A549 (cell line): Measurements from ENCODE around the gene BASP1.

Experiments used
- MYC ChIP-seq: IDR thresholded peaks from 2 replicates; pipeline ENCODE4 v1.6.1; 2012; ENCODE audit warnings: mild to moderate bottlenecking, inconsistent platforms, low read length, improper control_type of control experiment, borderline replicate concordance
- PHF8 ChIP-seq: fragments of 200-600 bp; sonication (generic); IDR thresholded peaks from 2 replicates; pipeline ENCODE4 v1.6.1; 2016; ENCODE audit warnings: low read depth, mild to moderate bottlenecking, antibody characterized with exemption, moderate library complexity, borderline replicate concordance
- POLR2A ChIP-seq: IDR thresholded peaks from 2 replicates; pipeline ENCODE4 v1.6.1; 2012; ENCODE audit warnings: mild to moderate bottlenecking, low read length
- RAD21 ChIP-seq, 2 experiments: fragments of >200 bp in 1 of 2; sonication (Bioruptor Twin) in 1 of 2; formaldehyde crosslinking in 1 of 2; IDR thresholded peaks in 1 of 2; conservative IDR thresholded peaks in 1 of 2; 2 replicates in 1 of 2; 3 replicates in 1 of 2; pipeline ENCODE4 v1.6.1; 2012 to 2018; ENCODE audit warnings: inconsistent platforms in 1 of 2
- RCOR1 ChIP-seq: fragments of 150-350 bp; IDR thresholded peaks from 2 replicates; pipeline ENCODE4 v1.6.1; 2014; ENCODE audit warnings: antibody characterized with exemption, low read length, low read depth
- TF ChIP-seq, protein P1 (sequence below): fragments of >200 bp; sonication (Bioruptor Twin); formaldehyde crosslinking; IDR thresholded peaks from 3 replicates; pipeline ENCODE4 v1.5.1; 2016

GRCh38 chr5:17186256-17186655 lies 31.2 kb upstream of the BASP1 start:
- TF ChIP-seq, protein P1, sequence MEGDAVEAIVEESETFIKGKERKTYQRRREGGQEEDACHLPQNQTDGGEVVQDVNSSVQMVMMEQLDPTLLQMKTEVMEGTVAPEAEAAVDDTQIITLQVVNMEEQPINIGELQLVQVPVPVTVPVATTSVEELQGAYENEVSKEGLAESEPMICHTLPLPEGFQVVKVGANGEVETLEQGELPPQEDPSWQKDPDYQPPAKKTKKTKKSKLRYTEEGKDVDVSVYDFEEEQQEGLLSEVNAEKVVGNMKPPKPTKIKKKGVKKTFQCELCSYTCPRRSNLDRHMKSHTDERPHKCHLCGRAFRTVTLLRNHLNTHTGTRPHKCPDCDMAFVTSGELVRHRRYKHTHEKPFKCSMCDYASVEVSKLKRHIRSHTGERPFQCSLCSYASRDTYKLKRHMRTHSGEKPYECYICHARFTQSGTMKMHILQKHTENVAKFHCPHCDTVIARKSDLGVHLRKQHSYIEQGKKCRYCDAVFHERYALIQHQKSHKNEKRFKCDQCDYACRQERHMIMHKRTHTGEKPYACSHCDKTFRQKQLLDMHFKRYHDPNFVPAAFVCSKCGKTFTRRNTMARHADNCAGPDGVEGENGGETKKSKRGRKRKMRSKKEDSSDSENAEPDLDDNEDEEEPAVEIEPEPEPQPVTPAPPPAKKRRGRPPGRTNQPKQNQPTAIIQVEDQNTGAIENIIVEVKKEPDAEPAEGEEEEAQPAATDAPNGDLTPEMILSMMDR, result no peak
- TF ChIP-seq POLR2A (no peak), RAD21 (conservative IDR thresholded peaks at IDR 0.05 in 1 of 2, IDR thresholded peaks at IDR 0.05 in 1 of 2) (no peak), MYC (no peak), RCOR1 (no peak), PHF8 (no peak)
